ENCODE data around the gene COTL1.

The COTL1 gene

DNA sequence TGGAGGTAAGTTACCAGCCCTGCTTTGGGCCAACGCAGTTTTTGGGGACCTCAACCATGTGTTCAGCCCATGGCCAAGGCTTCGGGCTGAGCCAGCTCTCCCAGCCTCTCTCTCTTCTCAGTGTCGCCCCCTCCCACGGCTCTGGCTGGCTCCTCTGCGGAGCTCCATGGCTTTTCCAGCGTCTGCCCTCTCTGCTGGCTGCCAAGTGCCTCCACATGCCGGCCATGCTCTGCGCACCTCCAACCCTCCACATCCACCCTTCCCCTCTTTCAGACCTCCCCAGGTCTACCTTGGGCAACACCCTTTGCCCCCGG is 23.2 kb downstream of the COTL1 start:
- no peak for DNase-seq

DNA sequence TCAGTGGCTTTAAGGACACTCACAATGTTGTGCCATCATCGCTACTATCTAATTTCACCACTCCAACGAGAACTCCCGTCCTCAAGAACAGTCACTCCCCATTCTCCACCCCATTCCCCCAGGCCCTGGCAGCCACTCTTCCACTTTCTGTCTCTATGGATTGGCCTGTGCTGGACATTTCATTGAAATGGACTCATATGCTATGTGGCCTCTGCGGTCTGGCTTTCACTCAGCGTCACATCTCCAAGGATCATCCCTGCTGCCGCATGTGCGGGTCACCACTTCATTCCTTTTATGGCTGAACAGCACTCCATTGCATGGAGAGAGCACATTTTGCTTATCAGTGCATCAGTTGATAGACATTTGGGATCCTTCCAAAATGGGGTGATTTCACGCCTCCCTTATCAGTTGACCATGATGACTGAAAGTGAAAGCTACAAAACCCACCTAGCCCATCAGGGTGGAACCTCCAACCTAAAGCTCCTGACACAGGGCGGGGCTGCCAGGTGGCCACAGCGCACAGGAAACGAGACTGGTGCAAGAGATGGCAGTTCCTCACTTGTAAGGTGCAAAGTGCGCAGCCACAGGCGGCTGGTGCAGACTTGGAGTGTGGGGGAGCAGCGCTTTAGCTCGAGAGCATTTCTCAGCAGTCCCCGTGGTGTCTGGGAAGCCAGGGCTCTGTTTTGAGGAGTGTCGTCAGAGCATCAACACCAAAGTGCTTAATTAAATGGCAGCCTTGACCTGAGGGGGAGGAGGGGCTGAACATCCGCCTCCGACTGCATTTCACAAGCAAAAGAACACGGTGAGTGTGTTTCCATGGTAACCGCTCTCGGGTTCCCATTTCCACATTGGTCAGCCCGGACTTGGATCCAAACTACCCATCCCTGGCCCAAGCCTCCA is 23.8 kb downstream of the COTL1 start:
- peak; percentile 78 for DNase-seq

DNA sequence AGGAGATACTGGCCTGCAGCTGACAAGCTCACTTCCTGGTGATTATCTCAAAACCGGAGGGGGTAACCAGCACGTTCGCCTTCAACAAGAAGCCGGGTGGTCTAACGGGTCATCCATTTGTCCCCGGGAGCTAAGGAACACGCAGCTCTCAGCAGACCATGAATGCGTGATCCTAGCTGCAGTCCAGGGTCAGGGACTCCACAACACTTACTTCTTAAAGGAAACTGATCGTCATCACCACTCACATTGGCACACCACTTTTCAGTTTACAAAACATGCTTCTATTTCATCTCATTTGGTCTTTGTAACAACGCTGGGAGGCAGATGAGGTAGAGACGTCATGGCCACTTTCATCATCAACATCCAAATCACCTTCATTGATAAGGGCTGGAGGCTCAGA is 25.2 kb downstream of the COTL1 start:
- no peak for DNase-seq

DNA sequence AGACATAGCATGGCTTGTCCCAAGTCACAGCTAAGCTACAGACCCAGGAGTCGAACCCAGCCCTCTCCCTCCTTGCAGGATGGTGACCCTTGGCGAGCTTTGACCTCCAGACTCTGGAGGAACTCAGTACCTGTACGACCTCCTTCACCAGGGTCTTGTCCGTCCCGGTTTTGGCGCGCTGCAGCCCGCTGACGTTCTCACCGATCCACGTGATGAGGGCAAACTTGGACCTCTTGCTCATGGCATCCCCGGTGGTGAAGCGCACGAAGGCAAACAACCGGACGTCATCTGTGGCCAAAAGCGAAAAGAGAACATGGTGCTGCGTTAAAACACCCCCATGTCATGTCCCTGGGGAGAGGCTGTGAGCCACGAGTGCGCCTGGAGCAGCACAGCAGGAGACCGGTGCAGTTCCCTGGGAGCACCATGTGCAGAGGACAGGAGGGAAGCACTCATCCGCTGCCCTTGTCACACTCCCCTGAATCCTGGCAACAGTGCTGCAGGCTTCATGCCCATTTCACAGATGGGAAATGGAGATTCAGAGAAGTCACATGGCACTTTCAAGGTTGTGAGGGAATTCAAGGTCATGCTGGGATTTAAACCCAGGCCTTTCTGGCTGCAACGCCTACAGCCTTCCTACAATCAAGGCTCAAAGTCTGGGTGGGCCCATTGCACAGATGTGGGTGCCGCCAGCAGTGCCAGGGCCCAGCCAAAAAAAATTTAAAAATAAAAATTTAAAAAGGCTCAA is 27.7 kb downstream of the COTL1 start:
- DNase-seq: no peak

DNA sequence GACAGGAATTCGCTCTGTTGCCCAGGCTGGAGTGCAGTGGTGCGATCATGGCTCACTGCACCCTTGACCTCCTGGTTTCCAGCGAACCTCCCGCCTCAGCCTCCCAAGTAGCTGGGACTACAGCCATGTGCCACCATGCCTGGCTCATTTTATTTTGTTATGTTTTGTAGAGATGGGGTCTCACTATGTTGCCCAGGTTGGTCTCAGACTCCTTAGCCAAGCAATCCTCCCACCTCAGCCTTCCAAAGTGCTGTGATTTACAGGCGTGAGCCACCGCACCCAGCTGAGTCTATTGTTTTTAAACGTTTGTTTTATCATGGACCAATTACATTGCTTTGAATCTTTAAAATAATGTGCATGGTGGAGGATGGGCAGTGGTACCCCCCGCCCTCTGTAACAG is 28.9 kb downstream of the COTL1 start:
- no peak for DNase-seq

DNA sequence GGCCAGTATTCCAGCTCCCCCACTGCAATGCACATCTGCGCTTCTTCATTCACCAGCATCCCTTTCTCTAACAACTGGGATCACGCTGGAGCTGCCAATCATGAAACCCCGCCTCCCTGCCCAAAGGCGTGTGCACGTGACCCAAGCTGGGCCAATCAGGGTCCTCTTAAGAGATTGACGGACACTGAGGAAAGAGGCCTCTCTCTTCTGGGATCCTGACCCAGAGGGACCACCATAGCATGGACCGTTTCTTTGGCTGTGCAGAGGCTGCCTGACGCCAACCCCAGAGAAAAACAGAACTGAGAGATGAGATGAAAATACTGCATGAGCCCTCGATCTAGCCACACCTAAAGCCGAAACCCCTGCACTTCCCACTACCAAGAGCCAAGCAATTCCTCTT is 32.0 kb downstream of the COTL1 start:
- no peak for DNase-seq

DNA sequence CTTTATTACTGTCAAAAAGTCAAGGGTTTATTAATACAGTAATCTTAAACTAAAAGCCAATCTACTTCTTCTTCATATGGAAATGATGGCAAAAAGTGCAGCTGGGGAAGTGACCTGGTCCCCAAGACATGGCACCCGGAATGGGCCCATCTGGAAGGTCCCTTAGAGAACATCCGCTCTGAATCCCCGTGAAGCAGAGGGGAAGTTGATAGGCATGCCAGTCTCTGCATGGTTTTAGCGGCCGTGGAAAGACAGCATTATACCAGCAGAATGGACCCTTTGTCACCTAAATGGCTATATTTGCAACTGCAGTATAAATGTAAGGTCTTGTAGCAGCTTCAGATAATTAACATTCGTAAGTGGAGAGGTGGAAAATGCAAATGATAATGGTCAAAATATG is 32.4 kb downstream of the COTL1 start:
- no peak for DNase-seq

DNA sequence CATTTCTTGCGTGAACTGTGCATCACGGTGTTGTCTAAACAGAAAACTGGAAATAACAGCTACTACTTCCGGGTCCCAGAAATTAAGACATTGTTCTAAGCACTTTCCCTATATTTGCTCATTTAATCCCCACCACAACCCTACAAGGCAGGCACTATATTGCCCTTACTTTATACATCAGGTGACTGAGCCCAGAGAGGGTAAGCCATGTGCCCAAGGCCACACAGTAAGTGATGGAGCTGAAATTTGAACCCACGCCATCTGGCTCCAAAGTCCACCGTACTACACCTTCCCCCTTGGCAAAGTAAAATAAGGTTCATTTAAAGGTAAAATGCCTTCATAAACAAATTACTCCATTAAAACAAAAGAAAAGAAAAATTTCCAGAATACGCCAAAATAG is 33.2 kb downstream of the COTL1 start:
- no peak for DNase-seq

DNA sequence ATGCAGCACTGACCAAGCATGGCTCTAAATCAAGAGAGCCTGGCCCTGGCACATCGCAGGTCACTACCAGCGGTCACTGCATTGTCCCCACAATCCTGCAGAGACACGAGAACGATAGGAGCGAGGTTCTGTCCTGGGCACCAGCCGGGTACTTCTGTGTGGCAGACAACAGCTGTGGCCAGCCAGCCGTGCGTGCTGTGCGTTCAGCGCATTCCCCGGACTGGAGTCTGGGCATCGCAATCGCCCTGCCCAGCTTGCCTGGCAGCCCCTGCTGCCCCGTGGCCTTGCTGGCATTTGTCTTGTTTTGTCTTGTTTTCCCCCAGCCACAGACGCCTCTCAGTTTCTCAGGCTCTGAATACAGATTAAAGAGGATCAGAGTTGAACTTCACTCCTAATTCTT is 33.9 kb downstream of the COTL1 start:
- no peak for DNase-seq

DNA sequence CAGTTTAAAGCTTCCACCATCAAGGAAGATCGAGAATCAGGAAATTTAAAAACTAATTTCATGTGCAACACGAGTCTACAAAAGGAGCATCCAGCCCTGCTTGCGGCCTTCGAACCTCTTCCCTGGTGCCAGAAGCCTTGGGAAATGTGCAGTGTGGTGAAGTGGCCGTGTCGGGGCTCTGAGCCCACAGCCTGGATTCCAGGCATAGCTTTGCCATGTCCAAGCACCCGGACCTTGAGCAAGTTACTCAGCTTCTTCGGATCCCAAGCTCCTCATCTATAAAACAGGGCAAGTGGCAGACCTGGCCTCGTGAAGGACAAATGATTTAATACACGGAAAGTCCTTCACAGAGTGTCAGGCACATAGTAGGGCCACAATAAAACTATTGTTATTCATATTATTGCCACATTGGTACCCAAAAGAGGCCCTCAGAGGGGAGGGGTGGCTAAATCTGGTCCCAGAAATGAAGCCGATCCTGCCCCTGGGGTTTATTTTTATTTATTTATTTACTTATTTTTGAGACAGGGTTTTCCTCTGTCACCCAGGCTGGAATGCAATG is 34.8 kb downstream of the COTL1 start:
- no peak for DNase-seq

DNA sequence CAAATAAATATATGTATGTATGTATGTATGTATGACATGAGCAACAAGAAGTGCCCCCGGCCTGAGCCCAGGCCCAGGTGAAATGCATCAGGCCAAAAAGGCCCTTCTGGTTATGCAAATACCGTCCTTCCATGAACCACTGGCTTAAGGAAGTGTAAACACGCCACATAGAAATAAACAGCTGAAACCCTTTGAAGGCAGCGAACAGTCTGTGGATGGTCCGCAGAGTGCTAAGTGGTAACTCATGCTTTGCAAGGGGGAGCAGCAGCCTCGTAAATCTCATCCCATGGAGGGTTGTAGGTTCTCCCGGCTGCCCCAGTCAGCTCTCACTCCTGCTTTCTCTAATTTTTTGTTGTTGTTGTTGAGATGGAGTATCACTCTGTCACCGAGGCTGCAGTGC is 36.7 kb downstream of the COTL1 start:
- DNase-seq: no peak

DNA sequence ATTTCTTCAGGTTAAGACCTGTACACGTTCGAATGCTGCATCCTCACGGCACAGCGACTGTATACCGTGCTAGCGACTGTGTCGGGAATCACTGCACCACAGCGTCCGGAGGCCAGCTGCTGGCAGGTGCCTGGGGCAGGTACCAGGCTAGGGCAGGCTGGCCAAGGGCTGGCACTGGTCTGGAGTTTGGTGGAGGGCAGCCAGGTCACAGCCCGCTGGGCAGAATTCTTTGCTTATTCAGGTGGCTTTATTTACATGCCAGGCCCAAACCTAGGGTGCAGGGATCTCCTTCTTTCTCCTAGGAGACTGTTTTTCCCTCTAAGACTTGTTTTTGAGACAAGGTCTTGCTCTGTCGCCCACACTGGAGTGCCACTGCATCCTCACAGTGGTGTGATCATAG is 37.9 kb downstream of the COTL1 start:
- DNase-seq: no peak

DNA sequence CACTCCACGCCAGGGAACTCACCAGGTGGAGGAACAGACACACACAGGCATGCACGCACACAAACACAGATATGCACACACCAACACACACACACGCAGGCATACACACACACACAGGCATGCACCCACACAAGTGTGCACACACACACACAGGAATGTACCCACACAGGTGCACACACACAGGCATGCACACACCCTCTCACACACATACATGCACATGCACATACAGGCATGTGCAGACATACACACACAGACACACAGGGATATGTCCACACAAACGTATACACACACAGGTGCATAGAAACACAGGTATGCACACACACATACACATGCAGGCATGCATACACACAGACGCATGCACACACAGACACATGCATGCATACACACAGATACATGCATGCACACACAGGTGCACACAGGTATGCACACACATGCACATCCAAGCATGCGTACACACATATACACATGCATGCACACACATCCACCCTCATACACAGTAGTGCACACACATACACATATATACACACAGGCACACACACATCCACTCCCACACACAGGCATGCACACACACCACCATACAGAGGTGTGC is 39.2 kb downstream of the COTL1 start:
- DNase-seq: no peak

DNA sequence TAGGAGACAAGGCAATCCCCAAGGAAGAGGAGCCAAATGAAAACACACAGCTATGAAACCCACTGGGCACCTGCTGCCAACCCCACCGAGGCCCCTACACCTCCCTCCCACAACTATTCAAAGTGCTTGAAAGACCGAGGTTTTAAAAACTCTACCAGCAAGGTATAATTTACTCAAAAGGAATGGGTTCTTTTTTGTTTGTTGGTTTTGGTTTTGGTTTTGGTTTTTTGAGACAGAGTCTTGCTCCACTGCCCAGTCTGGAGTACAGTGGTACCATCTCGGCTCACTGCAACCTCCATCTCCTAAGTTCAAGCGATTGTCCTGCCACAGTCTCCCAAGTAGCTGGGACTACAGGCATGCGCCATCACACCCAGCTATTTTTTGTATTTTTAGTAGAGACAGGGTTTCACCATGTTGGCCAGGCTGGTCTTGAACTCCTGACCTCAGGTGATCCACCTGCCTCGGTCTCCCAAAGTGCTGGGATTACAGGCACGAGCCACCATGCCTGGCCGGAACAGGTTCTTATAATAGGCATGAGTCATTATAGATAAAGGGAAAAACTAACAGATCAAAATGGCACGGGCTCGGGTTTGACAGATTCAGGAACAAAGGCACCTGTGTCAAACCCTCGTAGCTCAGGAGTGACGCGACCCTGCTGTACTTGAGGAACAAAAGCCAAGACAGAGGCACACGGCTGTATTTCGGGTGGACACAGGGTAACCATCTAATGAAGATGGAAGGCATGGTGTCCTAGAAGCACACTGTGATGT is 40.7 kb downstream of the COTL1 start:
- no peak for DNase-seq

DNA sequence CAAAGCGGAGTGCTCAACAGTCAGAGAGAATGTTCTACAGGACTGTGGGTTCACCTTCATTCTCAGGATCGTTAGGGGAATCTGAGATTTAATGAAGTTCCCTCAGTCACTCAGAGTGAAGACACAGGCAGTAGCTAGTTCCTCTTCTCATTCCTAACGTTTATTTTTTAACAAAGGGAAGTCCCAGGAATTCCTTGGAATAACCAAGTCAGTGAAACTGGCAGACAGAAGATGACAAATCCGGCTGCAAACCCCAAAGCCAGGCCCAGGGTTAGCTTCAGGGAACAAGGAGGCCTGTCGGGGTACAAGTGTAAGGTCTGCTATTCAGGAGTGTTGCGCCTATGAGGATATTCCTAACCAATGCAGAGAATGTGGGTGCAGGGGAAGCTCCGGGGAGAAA is 42.0 kb downstream of the COTL1 start:
- no peak for DNase-seq

DNA sequence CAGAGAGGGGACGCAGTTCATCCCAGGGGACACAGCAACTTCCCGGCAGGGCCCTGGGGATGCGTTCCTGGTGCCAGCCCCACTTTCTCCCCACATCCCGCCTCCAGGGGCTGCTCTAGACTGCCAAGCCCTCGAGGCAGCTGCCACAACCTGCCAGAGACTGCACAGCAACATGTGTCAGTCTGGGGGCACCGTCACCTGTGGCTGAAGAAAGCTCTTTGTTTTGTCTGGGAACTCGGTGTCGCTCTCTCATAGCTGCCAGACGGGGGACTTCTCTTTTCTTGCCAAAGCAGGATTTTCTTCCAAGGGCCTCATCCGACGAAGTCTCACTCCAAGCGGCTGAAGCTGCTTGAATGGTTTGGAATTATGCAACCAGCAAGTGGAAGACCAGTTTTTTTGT is 43.7 kb downstream of the COTL1 start:
- no peak for DNase-seq

DNA sequence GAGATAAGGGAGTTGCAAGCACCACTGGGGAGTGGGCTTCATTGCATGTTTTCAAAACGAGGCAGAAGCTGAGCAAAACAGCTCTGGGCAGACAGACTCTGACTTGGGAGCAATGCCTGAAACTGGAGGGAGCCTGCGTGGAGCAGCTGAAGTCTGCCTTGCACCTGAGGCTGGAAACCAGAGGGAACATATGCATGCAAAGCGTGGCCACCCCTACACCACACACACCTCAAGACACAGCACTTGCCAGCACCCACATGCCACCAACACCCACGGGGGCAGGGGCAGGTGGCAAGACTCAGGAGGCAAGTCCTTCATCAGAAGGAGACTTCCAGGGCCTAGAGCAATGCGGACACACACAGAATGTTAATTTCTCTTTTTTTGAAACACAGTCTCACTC is 45.8 kb downstream of the COTL1 start:
- no peak for DNase-seq

DNA sequence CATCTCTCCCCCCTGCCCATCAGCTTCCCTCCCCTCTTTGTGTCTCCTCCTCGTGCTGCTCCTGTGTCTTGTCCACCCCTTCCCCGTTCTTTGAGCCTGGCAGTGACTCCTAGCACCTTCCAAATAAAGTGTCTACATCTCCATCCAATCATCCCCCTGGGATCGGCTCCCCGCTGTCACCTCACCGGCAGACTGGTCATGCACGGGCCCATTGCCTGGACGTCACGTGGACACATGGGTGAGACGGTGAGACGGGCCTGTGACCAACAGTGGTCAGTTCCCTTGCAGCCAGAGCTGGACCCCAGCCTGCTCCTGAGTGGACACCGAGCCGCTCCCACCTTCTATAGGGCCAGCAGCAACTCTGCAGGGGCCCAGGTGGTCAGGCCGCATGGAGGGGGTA is 46.4 kb downstream of the COTL1 start:
- no peak for DNase-seq

DNA sequence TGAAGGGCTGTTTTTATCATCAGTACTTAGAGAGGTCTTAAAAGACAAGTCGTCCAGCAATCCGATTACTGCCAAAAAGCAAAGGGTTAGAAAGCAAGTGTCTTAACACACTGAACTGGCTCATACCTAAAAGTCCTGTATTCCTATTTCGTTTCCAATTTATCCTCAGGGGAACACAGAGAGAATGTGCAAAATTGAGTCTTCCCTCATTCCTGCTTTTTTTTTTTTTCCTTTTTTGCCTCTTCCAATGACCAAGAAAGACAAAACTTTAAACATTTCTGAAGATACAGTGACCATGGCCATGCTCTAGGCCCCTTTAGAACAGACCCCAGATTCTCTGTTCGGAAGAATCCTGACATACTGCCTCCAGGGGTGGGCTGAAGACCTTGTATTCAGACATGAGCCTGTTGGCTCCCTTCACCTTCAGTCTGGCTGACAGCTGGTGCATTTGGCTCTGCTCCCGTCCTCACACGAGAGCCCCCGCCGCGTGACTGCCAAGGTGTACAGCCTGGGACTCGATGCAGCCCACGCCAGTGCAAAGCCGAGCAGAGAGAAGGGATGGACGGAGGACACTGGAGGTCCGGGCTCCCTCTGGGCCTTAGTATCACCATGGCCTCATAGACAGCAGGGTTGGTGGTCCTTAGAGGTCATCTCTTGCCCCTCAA is 47.0 kb downstream of the COTL1 start:
- no peak for DNase-seq

DNA sequence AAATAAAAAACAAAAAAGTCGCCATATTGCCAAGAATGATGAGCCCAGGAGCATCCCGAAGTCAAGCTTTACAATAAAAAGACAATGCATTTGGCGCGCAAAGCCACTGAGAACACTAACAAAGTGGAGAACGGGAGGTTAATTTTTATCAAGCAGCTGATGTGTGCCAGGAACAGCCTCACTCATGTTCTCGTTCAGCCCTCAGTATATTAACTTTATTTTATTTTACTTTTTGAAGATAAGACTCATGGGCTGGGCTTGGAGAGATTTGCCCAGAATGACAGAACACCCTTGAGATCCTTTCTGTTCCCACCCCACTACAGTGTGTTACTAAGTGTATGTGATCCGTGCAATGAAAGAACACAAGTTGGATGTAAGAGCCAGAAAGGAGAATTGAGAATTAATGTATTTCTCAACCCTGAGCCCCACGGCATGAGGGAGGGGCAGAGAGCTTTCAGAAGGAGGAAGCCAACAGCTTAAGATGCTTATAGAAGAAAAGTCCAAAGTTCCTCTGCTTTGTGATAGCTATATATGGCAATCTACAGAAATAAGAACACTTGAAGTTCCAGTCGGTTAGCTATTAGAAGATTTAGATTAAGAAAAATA is 48.4 kb downstream of the COTL1 start:
- DNase-seq: no peak

DNA sequence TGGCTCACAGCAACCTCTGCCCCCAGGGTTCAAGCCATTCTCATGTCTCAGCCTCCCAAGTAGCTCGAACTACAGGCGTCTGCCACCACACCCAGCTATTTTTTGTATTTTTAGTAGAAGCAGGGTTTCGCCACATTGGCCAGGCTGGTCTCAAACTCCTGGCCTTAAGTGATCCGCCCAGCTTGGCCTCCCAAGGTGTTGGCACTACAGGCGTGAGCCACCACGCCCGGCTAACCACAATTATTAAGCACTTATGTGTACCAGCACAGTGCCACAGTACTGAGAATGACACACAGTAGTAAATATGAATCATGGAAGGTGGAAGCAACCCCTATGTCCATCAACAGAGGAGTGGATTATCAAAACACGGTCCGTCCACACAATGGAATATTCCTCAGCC is 49.8 kb downstream of the COTL1 start:
- DNase-seq: no peak

Data from CD4-positive, alpha-beta T cell treated with Interleukin-17A for 4 hours (primary cell).